Neutrophil (primary cell): ENCODE measurements around the gene SNX17.
"Not testable (repeated sequence)": the region's sequence is repeated elsewhere in the genome, so short reads cannot be mapped to it uniquely, and the experiment has no call there.

Experiments
- H3K27ac ChIP-seq: fragments of 200-600 bp; sonication (generic); 2 replicates; pipeline ENCODE4 v1.5.1; 2016; ENCODE audit warnings: mild to moderate bottlenecking, moderate library complexity
- H3K27me3 ChIP-seq: fragments of 200-600 bp; sonication (generic); 2 replicates; pipeline ENCODE4 v1.6.0; 2016; ENCODE audit warnings: mild to moderate bottlenecking
- H3K36me3 ChIP-seq: fragments of 200-600 bp; sonication (generic); 2 replicates; pipeline ENCODE4 v1.5.1; 2017
- H3K4me1 ChIP-seq, 2 experiments: fragments of 200-600 bp in 1 of 2; sonication (generic) in 1 of 2; 1 replicate in 1 of 2; 2 replicates in 1 of 2; pipeline versions ENCODE4 v1.5.1 to v1.6.1; 2013 to 2016; ENCODE audit warnings: low read depth in 1 of 2, low read length in 1 of 2, mild to moderate bottlenecking in 1 of 2, moderate library complexity in 1 of 2; ENCODE audit not compliant: control insufficient read depth in 1 of 2, insufficient read depth in 1 of 2
- H3K4me3 ChIP-seq, 2 experiments: fragments of 200-600 bp in 1 of 2; sonication (generic) in 1 of 2; 1 replicate in 1 of 2; 2 replicates in 1 of 2; pipeline ENCODE4 v1.5.1; 2013 to 2016; ENCODE audit warnings: low read depth in 1 of 2, low read length in 1 of 2, mild to moderate bottlenecking in 1 of 2, moderate library complexity in 1 of 2
- H3K9me3 ChIP-seq: fragments of 200-600 bp; sonication (generic); 2 replicates; pipeline ENCODE4 v1.5.1; 2016
- CTCF ChIP-seq: fragments of 200-600 bp; sonication (generic); IDR thresholded peaks from 2 replicates; pipeline ENCODE4 v1.5.1; 2016; ENCODE audit warnings: antibody characterized with exemption

The SNX17 gene

GRCh38 chr2:27412419-27413152 is 42.2 kb downstream of the SNX17 start:
- TF ChIP-seq CTCF, result no peak
- no peak overlapping the region for H3K27ac ChIP-seq
- peaks cover 21 to 22% of the 10 kb centered on the region in 2 experiments for H3K4me1 ChIP-seq
- H3K27me3 ChIP-seq, result peaks cover 5% of the 10 kb centered on the region
- H3K36me3 ChIP-seq, result no peaks in the 10 kb centered on the region
- H3K4me3 ChIP-seq, result no peak overlapping the region
- no peaks in the 10 kb centered on the region for H3K9me3 ChIP-seq

- no peak for TF ChIP-seq CTCF
- H3K27ac ChIP-seq, result no peak overlapping the region
- no peaks in the 10 kb centered on the region for H3K36me3 ChIP-seq
- no peaks in the 10 kb centered on the region for H3K9me3 ChIP-seq
- no peak overlapping the region for H3K4me3 ChIP-seq
- no peaks in the 10 kb centered on the region for H3K4me1 ChIP-seq
- peaks cover 5% of the 10 kb centered on the region for H3K27me3 ChIP-seq
Observed at GRCh38 chr2:27416151-27416550, 45.7 kb downstream of the SNX17 start.

GRCh38 chr2:27420996-27421395 is 50.6 kb downstream of the SNX17 start:
- H3K36me3 ChIP-seq, result no peaks in the 10 kb centered on the region
- no peak overlapping the region for H3K27ac ChIP-seq
- H3K27me3 ChIP-seq, result no peaks in the 10 kb centered on the region
- no peaks in the 10 kb centered on the region for H3K9me3 ChIP-seq
- H3K4me1 ChIP-seq, result no peaks in the 10 kb centered on the region
- TF ChIP-seq CTCF, result no peak
- H3K4me3 ChIP-seq, result no peak overlapping the region

GRCh38 chr2:27421660-27422250 is 51.3 kb downstream of the SNX17 start:
- H3K36me3 ChIP-seq, result no peaks in the 10 kb centered on the region
- no peaks in the 10 kb centered on the region for H3K9me3 ChIP-seq
- no peak for TF ChIP-seq CTCF
- no peaks in the 10 kb centered on the region for H3K27me3 ChIP-seq
- no peaks in the 10 kb centered on the region for H3K4me1 ChIP-seq
- H3K4me3 ChIP-seq, result no peak overlapping the region
- H3K27ac ChIP-seq, result no peak overlapping the region

- H3K4me1 ChIP-seq, result peaks cover 6 to 7% of the 10 kb centered on the region in 2 experiments
- no peak for TF ChIP-seq CTCF
- no peaks in the 10 kb centered on the region for H3K36me3 ChIP-seq
- H3K4me3 ChIP-seq, result no peak overlapping the region
- H3K9me3 ChIP-seq, result no peaks in the 10 kb centered on the region
- H3K27ac ChIP-seq, result no peak overlapping the region
- no peaks in the 10 kb centered on the region for H3K27me3 ChIP-seq
Observed at GRCh38 chr2:27422958-27423357, 52.5 kb downstream of the SNX17 start.

GRCh38 chr2:27425039-27425438 is 54.6 kb downstream of the SNX17 start:
- not testable (repeated sequence) for H3K4me3 ChIP-seq, H3K9me3 ChIP-seq, H3K27me3 ChIP-seq, H3K27ac ChIP-seq, H3K36me3 ChIP-seq
- peaks cover 18 to 19% of the 10 kb centered on the region in 2 experiments for H3K4me1 ChIP-seq
